ENCODE data around the gene GLDC.
"Not testable (repeated sequence)": the region's sequence is repeated elsewhere in the genome, so short reads cannot be mapped to it uniquely, and the experiment has no call there.

Gene GLDC

GRCh38 chr9:6562871-6563430 is 82.6 kb downstream of the GLDC start:
- DNase-seq = no peak

DNA sequence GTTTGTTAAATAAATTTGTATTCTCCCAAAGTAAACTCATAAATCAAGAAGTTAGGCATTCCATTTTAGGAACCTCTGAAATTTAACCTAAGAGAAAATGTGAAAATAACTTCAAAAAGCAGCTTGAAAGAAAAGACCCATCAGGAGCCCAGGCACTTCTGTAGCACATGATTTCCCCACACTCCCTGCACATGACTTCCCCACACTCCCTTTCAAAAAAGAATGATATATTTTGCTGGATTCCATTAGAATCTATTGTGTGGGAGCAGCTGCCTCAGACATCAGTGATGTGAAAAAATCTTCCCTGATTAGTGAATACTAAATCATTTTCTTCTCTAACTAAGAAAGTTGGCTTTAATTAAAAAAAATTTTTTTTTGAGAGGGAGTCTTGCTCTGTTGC is 83.3 kb downstream of the GLDC start:
- no peak for DNase-seq

- no peak for DNase-seq
Observed at GRCh38 chr9:6557883-6558616, 87.5 kb downstream of the GLDC start.

DNA sequence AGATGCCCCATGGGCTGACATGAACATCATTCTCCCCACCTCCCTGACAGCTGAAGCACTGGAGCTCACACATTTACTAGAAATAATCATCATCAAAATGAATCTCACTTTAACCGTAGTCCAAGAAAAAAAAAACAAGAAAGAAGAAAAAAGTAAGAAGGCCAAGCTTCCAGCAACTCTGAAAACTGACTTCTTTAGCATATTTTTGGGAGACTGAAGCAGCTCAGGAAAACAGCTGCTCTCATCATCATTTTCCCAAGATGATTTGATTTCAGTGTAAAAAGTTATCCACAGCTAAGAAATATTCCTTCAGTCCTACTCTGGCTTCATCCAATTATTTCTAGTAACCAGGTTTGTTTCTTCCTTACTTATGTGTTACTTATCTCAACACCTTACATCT is 91.7 kb downstream of the GLDC start:
- DNase-seq = no peak

DNA sequence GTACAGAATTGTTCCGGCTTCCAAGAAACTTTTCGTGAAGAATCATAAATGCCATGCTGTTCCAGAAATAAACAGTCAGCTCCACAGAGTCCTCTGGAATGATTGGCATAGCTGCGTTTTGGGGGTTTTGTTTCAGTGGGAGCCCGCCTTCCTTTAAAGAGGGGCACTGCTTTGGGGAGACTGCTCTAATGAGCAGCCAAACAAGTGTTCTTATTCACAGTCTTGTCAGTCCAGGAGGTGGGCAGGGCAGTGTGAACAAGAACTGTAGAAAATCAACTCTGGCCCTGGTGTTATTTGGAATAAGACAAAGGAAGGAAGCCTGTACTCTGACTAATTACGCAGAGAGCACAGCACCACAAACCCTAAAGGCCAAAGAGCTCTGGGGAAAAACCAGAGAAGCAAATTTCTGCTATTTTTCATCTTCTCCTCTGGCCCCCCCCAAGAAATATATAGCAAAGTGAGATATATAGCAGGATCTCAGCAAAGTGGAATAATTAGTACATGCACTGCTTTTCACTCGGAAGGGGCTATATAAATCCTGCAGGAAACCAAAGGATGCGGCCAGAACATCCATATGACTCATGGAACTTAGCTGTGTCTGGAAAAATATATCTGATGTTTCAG is 92.9 kb downstream of the GLDC start:
- no peak for DNase-seq

DNA sequence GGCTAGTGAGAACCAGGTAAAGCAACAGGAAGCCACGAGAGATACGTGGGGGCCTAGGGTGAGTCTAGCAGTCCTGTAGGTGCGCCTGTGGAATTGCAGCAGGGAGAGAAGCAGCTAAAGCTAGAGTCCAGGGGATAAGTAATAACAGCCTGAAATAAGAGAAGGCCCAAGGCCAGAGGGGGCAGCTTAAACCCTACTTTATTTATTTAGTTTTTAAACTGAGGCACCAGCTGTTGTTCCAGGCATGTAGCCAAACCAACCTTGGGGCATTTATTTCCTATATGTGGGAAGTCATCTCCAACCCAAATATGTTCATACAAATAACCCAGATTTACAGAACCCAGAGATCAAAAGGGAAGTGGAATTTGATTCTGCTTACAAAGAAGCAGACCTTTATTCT is 93.5 kb downstream of the GLDC start:
- no peak for DNase-seq

DNA sequence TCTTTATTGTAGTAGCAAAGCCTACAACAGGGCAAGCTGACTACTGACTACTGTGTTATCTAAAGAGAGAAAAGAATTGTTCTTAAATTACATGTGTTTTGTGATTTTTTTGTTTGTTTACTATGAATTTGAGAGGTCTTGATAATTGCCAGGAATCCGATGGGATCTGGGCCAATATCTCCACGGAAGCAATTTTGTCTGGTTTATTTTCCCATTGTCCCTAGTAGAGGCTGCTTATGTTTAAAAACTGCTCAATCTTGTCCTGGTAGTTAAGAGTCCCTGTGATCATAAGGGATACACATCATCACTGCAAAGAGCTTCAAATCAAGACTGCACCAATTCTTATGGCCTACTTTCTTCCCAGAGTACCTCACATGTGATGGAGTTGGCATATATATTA is 94.4 kb downstream of the GLDC start:
- DNase-seq = no peak

DNA sequence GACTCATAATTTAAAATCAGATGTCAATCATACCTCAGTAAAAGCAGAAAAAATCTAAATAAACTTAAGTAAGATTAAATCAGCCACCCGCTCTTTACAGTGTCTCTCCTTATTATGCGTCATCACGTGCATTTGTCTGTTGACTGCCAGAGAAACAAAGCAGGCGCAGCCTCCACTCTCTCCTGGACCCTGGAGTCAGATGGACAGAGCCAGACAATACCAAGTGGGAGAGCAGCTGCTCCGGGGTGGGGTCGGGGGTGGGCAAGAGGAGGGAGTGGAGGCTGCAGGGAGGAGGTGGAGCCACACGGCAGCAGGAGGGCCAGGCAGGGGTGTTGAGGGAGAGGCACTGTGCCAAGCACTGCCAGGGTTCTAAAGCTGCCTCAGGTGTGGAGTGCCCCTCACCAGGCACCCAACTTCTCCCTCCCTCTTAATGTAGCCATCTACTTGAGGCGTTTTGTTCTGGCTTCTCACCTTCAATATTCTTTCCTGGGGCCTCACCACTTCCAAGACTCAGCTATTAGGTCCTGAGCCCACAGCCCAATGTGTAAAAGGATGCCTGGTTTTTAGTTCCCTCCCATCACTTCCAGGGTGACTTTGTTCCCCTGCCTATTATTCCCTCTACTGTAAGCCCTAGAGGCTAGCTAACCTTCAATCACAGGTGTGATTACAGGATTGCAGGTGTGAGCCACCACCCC is 96.3 kb downstream of the GLDC start:
- no peak for DNase-seq

DNA sequence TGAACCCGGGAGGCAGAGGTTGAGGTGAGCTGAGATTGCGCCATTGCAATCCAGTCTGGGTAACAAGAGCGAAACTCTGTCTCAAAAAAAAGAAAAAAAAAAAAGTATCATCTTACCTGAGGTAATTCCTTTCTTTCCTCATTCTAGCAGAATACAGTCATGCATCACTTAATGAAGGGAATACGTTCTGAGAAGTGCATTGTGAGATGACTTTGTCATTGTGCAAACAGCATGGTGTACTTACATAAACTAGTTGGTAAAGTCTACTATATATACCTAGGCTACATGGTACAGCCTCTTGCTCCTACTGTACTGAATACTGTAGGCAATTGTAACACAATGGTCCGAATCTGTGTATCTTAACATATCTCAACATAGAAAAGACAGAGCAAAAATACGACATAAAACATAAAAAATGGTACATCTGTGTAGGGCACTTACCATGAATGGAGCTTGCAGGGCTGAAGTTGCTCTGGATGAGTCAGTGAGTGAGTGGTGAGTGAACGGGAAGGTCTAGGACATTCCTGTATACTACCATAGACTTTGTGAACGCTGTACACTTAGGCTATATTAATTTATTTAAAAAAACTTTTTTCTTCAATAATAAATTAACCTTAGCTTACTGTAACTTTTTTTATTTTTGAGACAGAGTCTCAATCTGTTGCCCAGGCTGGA is 100.4 kb downstream of the GLDC start:
- DNase-seq = no peak

GRCh38 chr9:6543204-6543603 is 102.3 kb downstream of the GLDC start:
- no peak for DNase-seq

DNA sequence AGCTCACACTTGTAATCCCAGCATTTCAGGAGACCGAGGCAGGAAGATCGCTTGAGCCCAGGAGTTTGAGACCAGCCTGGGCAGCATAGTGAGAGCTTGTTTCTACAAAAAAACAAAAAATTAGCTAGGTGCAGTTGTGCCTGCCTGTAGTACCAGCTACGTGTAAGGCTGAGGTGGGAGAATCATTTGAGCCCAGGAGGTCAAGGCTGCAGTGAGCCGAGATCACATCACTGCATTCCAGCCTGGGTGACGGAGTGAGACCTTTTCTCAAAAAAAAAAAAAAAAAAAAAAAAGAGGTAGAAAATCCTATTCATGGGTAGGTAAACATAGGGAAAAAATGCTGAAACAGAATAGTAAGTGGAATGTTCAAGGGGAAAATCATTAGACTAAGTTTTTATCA is 102.9 kb downstream of the GLDC start:
- not testable (repeated sequence) for DNase-seq

- no peak for DNase-seq
Observed at GRCh38 chr9:6538666-6539071, 106.9 kb downstream of the GLDC start.

DNA sequence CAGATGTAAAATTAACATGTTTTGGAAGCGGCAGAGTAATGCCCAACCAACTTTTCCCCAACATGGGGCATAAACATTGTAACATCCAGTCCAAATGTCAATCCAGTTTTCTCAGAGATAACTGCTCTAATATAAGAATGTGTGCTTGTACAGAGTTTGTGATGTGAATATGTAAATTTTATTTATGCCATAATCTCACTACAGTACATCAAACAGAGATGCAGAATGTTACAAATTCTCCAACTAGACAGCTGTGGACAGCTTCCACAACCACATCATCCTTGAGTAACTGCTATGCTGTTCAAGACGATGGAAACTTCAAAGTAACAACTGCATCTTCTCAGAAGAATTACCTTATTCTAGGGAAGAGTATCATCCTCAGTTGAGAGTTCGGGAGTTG is 109.9 kb downstream of the GLDC start:
- DNase-seq = no peak

DNA sequence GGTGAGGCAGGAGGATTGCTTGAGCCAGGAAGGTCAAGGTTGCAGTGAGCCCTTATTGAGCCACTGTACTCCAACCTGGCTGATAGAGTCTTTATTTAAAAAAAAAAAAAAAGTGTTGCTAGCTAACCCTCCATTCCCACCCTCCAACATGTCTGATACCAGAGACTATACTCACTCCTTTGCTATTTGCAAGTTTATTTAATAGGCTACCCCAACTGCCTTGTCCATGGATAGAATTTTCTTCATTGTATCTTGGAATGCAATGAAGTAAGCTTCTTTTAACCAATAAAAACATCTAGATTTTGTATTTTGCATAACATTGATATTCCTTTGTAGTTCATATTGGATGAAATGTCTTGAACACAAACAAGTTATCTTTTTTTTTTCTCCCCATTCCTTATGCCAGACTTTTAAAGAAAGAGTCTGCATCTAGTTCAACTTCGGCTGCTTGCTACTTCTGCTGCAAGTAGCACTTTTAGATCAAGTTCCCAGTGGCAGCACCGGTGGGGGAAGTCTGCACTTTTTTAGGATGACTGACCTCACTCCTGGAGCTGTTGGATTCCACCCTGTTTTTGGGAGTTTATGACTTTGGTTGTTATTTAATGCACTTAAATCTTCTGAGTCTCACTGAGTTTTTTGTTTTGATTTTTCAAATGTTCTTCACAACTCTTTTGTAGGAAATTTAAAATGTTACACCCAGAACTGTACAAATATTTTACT is 120.0 kb downstream of the GLDC start:
- DNase-seq = no peak

GRCh38 chr9:6522263-6522662 is 123.3 kb downstream of the GLDC start:
- no peak for DNase-seq

DNA sequence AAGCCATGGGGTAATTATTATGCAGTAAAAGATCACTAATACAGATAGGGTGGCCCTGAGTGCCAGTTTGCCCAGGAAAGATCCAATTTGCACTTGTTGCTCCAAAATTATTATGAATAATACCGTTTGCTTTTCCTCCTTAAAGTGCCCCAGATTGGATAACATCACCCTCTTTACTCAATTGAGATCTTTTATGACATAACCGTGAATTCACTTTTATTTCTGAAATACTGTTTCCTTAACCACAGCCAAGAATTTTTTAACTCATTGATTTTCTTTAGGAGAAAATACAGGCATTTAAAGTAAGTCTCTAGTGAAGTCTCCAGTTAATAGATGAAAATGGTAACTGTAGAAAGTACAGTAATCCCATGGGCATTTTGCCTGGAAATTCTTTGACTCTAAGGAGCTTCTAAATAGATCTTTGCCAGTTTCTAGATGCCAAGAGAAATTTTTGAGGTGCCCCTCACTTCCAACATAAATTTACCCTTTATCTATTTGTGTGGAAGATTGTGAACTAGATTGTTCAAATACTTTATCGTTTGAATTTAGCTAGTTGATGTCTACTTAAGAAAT is 133.4 kb downstream of the GLDC start:
- DNase-seq = no peak

GRCh38 chr9:6506571-6506970 is 139.0 kb downstream of the GLDC start:
- no peak for DNase-seq

DNA sequence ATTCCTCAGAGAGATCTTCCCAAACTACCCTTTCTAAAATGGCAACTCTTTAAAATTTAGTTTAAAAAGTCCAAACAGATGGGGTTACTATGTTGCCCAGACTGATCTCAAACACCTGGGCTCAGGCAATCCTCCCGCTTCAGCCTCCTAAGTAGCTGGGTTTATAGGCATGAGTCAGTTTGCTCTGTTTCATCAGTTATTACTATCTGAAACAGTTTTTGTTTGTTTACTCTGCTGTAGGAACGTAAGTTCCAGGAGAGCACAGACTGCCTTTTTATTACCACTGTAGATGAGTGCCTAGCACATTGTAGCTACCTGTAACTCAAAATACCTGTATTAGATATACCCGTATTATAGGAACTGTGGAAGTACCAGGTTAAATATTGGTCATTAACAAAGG is 143.1 kb downstream of the GLDC start:
- DNase-seq = no peak

- DNase-seq = no peak
Observed at GRCh38 chr9:6501526-6502210, 143.9 kb downstream of the GLDC start.

- no peak for DNase-seq
Observed at GRCh38 chr9:6498982-6499381, 146.5 kb downstream of the GLDC start.

DNA sequence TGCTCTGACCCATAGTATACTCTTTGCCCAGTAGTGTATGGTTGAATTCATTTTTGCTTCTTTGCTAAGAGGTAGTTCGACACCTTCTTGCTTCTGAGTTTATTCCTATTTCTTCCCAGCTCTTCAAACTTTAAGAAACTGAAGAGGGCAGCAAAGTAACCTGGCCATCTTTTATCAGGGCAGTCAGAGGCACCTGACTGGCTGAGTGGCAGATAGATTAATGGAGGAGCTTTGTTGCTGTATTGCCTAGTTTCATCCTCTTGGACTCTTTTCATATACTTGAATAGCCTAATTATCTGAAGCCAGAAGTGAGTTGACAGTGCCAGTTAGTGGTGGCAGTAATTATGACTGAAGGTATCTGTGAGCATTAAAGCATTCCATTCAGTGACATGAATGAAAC is 150.1 kb downstream of the GLDC start:
- DNase-seq = no peak

DNA sequence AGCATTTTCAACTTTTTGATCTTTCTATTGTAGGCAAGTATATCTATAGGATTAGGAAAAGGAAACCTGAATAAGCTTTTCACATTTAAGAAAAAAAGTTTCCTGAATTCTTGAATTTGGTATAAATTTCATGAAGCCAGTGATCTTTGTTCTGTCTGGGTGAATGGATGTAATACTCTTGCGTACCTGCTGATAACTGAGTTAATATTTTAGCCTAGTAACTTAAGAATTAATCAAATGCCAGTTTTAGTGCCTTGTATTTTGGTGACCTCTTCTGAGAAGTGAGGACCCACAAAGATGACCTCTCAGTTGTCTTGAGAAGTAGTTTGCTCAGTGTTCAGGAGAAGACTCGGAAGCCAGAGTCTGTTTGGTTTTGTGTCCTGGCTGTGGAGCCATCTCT is 154.7 kb downstream of the GLDC start:
- DNase-seq = no peak
